A549 (cell line): Measurements from ENCODE around the gene IST1. TPM values are rescaled to one million over a fixed set of nuclear protein-coding genes. Genes with fewer than 3 reads are reported as not detected.

ENCODE experiments used
- ATAC-seq, 2 experiments: fragments of 200-7000 bp in 1 of 2; fragments of >200 bp in 1 of 2; cut with Nextera tagmentation in 1 of 2; cut with Tn5 transposase in 1 of 2; 3 replicates each; pipeline versions ENCODE4 v1.8.0 to v1.9.1; 2018 to 2020; ENCODE audit warnings: mild to moderate bottlenecking in 1 of 2, moderate library complexity in 1 of 2
- CTCF ChIA-PET: fragments of 300-600 bp; sonication (Branson Sonifier 250); formaldehyde crosslinking; extraction: SDS; loops from one replicate; lab custom pipeline; 2021; ENCODE audit warnings: antibody characterized with exemption, inconsistent platforms; lab: Yijun Ruan, JAX
- POLR2A ChIA-PET: fragments of 350-600 bp; formaldehyde crosslinking; extraction: SDS; loops from one replicate; lab custom pipeline; 2021; ENCODE audit warnings: antibody characterized with exemption, inconsistent platforms; lab: Yijun Ruan, JAX
- DNase-seq, 2 experiments: peaks; one replicate each; pipeline versions ENCODE4 v3.0.0 to v3.0.0-alpha.2; 2011 to 2016; ENCODE audit warnings: low read depth in 1 of 2, low spot score in 1 of 2
- FAIRE-seq: peaks from 2 replicates; lab custom pipeline; 2011; peaks lifted over from hg19 to GRCh38; lab: Jason Lieb, UNC
- H3K27ac ChIP-seq, 2 experiments: fragments of >200 bp; sonication (Bioruptor Twin); formaldehyde crosslinking; 3 replicates each; pipeline ENCODE4 v1.5.1; 2016 to 2017
- H3K4me1 ChIP-seq: fragments of >200 bp; sonication (Bioruptor Twin); formaldehyde crosslinking; 3 replicates; pipeline ENCODE4 v1.6.1; 2016
- H3K4me2 ChIP-seq: fragments of >200 bp; sonication (Bioruptor Twin); formaldehyde crosslinking; 3 replicates; pipeline ENCODE4 v1.6.1; 2016
- H3K4me3 ChIP-seq: fragments of >200 bp; sonication (Bioruptor Twin); formaldehyde crosslinking; 3 replicates; pipeline ENCODE4 v1.5.1; 2016
- H3K9me3 ChIP-seq: fragments of >200 bp; sonication (Bioruptor Twin); formaldehyde crosslinking; 3 replicates; pipeline ENCODE4 v1.6.1; 2016
- BHLHE40 ChIP-seq: IDR thresholded peaks from 2 replicates; pipeline ENCODE4 v1.6.1; 2012; ENCODE audit warnings: low read depth, low read length, inconsistent platforms
- EHF ChIP-seq: fragments of 250-450 bp; sonication (Bioruptor Pico); IDR thresholded peaks from 2 replicates; pipeline ENCODE4 v1.5.0; 2020; ENCODE audit warnings: mild to moderate bottlenecking
- FOSL2 ChIP-seq, 2 experiments: fragments of 450-650 bp in 1 of 2; fragments of >200 bp in 1 of 2; sonication (Bioruptor Twin) in 1 of 2; formaldehyde crosslinking; IDR thresholded peaks; 2 replicates each; pipeline versions ENCODE4 v1.5.0 to v1.6.1; 2016 to 2020; ENCODE audit warnings: mild to moderate bottlenecking in 1 of 2, moderate library complexity in 1 of 2
- FOXS1 ChIP-seq: fragments of 250-450 bp; sonication (Bioruptor Pico); IDR thresholded peaks from 2 replicates; pipeline ENCODE4 v1.5.0; 2020; ENCODE audit warnings: mild to moderate bottlenecking, moderate library complexity
- HDAC2 ChIP-seq: fragments of 200-600 bp; sonication (generic); IDR thresholded peaks from 2 replicates; pipeline ENCODE4 v1.6.1; 2016
- JUN ChIP-seq, 2 experiments: fragments of >200 bp; sonication (Bioruptor Twin); formaldehyde crosslinking; IDR thresholded peaks; 2 replicates in 1 of 2; 3 replicates in 1 of 2; pipeline ENCODE4 v1.6.1; 2016 to 2017
- MAZ ChIP-seq: fragments of 150-350 bp; IDR thresholded peaks from 2 replicates; pipeline ENCODE4 v1.6.1; 2014; ENCODE audit warnings: antibody characterized with exemption, low read depth, low read length, borderline replicate concordance
- NPAS2 ChIP-seq: fragments of 250-450 bp; sonication (Bioruptor Pico); IDR thresholded peaks from 2 replicates; pipeline ENCODE4 v1.8.0; 2022; ENCODE audit warnings: mild to moderate bottlenecking, moderate library complexity, borderline replicate concordance
- NR3C1 ChIP-seq: fragments of >200 bp; sonication (Bioruptor Twin); formaldehyde crosslinking; IDR thresholded peaks from 3 replicates; pipeline ENCODE4 v1.6.1; 2017
- RAD21 ChIP-seq, 2 experiments: fragments of >200 bp in 1 of 2; sonication (Bioruptor Twin) in 1 of 2; formaldehyde crosslinking in 1 of 2; IDR thresholded peaks in 1 of 2; conservative IDR thresholded peaks in 1 of 2; 2 replicates in 1 of 2; 3 replicates in 1 of 2; pipeline ENCODE4 v1.6.1; 2012 to 2018; ENCODE audit warnings: inconsistent platforms in 1 of 2
- RCOR1 ChIP-seq: fragments of 150-350 bp; IDR thresholded peaks from 2 replicates; pipeline ENCODE4 v1.6.1; 2014; ENCODE audit warnings: antibody characterized with exemption, low read length, low read depth
- RFX5 ChIP-seq: fragments of 450-650 bp; IDR thresholded peaks from 2 replicates; pipeline ENCODE4 v1.7.1; 2014; ENCODE audit warnings: antibody characterized with exemption, mild to moderate bottlenecking, moderate library complexity
- RNF2 ChIP-seq: fragments of 200-600 bp; sonication (generic); IDR thresholded peaks from 2 replicates; pipeline ENCODE4 v1.6.1; 2016; ENCODE audit warnings: low read depth, mild to moderate bottlenecking, antibody characterized with exemption, moderate library complexity, borderline replicate concordance
- SMC3 ChIP-seq: fragments of >200 bp; sonication (Bioruptor Twin); formaldehyde crosslinking; IDR thresholded peaks from 3 replicates; pipeline ENCODE4 v1.6.1; 2018; ENCODE audit warnings: inconsistent platforms
- TFCP2L1 ChIP-seq: fragments of 250-450 bp; sonication (Bioruptor Pico); IDR thresholded peaks from 2 replicates; pipeline ENCODE4 v1.5.0; 2021; ENCODE audit warnings: mild to moderate bottlenecking
- ZC3H11A ChIP-seq: fragments of 450-650 bp; IDR thresholded peaks from 2 replicates; pipeline ENCODE4 v1.6.1; 2014; ENCODE audit warnings: antibody characterized with exemption, mild to moderate bottlenecking
- ZFP36 ChIP-seq: fragments of 450-650 bp; IDR thresholded peaks from 2 replicates; pipeline ENCODE4 v1.6.1; 2014; ENCODE audit warnings: borderline replicate concordance; ENCODE audit not compliant: partially characterized antibody
- ZNF302 ChIP-seq: fragments of 250-450 bp; sonication (Bioruptor Pico); IDR thresholded peaks from 2 replicates; pipeline ENCODE4 v1.9.0; 2021; ENCODE audit warnings: inconsistent platforms, mild to moderate bottlenecking, moderate library complexity
- WGBS: methylation state at CpG from one replicate; pipeline ENCODE4 v1.1.6; 2017; ENCODE audit errors: missing lambda C conversion rate; 5-methylcytosine and 5-hydroxymethylcytosine counted together
- polyA plus RNA-seq, 4 experiments: library from polyadenylated mRNA; depleted of rRNA in 3 of 4; stranded (reverse); fragments of >200 nt; fragmentation: RNase III in 1 of 4; extraction: RNeasy Plus Mini Kit Qiagen cat#74134 plus additional on column Dnase treatment in 1 of 4; gene quantifications; 2 replicates in 3 of 4; 3 replicates in 1 of 4; pipeline ENCODE4 v1.2.3, GENCODE V29; 2011 to 2017
- TF ChIP-seq, protein P1 (sequence below): IDR thresholded peaks from 2 replicates; pipeline ENCODE4 v1.6.1; 2012
- TF ChIP-seq, protein P2 (sequence below): fragments of 200-600 bp; sonication (generic); IDR thresholded peaks from 2 replicates; pipeline ENCODE4 v1.6.1; 2016; ENCODE audit warnings: antibody characterized with exemption, mild to moderate bottlenecking, moderate library complexity
- TF ChIP-seq, protein P3 (sequence below): IDR thresholded peaks from 2 replicates; pipeline ENCODE4 v1.6.1; 2012
- TF ChIP-seq, protein P4 (sequence below): fragments of 250-450 bp; sonication (Bioruptor Pico); IDR thresholded peaks from 2 replicates; pipeline ENCODE4 v1.5.0; 2020; ENCODE audit warnings: low read depth, mild to moderate bottlenecking, moderate library complexity

IST1 gene
- polyA plus RNA-seq, 2 of the 4 experiments (the other 2 are of a cell fraction): 178 to 290 TPM

DNA sequence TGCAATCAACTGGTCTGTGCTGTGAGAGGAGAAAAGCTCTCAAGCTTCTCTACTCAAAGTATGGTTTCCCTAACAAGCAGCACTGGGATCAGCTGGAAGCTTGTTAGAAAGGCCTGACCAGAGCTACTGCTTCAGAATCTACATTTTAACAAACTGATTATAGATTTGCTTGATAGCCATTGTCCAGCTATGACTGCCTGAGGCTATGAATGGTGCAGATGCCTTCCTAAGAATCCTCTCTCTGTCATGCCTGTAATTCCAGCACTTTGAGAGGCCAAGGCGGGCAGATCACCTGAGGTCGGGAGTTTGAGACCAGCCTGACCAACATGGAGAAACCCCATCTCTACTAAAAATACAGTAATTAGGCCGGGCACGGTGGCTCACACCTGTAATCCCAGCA lies 76.2 kb downstream of the IST1 start (continued):
- TF ChIP-seq JUN (IDR thresholded peaks at IDR 0.05) (no peak), RNF2 (no peak)

DNA sequence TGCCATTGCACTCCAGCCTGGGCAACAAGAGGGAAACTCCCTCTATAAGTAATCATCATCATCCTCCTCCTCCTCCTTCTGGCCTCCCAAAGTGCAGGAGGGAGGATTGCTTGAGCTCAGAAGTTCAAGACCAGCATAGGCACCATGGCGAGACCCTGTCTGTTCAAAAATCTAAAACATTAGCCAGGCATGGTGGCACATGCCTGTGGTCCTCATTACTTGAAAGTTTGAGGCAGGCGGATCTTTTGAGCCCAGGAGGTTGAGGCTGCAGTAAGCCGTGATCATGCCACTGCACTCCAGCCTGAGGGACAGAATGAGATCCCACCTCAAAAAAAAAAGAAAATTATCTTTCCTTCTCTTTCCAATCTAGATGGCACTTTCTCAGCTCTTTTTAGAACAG lies 77.0 kb downstream of the IST1 start:
- DNase-seq: no peak
- H3K4me1 ChIP-seq: no peaks in the 10 kb centered on the region
- TF ChIP-seq, protein P1, sequence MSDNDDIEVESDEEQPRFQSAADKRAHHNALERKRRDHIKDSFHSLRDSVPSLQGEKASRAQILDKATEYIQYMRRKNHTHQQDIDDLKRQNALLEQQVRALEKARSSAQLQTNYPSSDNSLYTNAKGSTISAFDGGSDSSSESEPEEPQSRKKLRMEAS: no peak
- TF ChIP-seq NPAS2 (no peak), HDAC2 (no peak), MAZ (no peak), RFX5 (no peak), SMC3 (no peak), RCOR1 (no peak), TFCP2L1 (CRISPR knock-in tag) (no peak), ZC3H11A (no peak), ZFP36 (no peak), FOSL2 (IDR thresholded peaks at IDR 0.05) (no peak), FOSL2 (CRISPR knock-in tag; IDR thresholded peaks at IDR 0.05) (no peak), FOXS1 (no peak), BHLHE40 (no peak), ZNF302 (no peak), EHF (no peak), RAD21 (conservative IDR thresholded peaks at IDR 0.05 in 1 of 2, IDR thresholded peaks at IDR 0.05 in 1 of 2) (no peak)
- TF ChIP-seq, protein P2, sequence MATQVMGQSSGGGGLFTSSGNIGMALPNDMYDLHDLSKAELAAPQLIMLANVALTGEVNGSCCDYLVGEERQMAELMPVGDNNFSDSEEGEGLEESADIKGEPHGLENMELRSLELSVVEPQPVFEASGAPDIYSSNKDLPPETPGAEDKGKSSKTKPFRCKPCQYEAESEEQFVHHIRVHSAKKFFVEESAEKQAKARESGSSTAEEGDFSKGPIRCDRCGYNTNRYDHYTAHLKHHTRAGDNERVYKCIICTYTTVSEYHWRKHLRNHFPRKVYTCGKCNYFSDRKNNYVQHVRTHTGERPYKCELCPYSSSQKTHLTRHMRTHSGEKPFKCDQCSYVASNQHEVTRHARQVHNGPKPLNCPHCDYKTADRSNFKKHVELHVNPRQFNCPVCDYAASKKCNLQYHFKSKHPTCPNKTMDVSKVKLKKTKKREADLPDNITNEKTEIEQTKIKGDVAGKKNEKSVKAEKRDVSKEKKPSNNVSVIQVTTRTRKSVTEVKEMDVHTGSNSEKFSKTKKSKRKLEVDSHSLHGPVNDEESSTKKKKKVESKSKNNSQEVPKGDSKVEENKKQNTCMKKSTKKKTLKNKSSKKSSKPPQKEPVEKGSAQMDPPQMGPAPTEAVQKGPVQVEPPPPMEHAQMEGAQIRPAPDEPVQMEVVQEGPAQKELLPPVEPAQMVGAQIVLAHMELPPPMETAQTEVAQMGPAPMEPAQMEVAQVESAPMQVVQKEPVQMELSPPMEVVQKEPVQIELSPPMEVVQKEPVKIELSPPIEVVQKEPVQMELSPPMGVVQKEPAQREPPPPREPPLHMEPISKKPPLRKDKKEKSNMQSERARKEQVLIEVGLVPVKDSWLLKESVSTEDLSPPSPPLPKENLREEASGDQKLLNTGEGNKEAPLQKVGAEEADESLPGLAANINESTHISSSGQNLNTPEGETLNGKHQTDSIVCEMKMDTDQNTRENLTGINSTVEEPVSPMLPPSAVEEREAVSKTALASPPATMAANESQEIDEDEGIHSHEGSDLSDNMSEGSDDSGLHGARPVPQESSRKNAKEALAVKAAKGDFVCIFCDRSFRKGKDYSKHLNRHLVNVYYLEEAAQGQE: no peak
- TF ChIP-seq, protein P3, sequence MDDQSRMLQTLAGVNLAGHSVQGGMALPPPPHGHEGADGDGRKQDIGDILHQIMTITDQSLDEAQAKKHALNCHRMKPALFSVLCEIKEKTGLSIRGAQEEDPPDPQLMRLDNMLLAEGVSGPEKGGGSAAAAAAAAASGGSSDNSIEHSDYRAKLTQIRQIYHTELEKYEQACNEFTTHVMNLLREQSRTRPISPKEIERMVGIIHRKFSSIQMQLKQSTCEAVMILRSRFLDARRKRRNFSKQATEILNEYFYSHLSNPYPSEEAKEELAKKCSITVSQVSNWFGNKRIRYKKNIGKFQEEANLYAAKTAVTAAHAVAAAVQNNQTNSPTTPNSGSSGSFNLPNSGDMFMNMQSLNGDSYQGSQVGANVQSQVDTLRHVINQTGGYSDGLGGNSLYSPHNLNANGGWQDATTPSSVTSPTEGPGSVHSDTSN: no peak
- TF ChIP-seq, protein P4, sequence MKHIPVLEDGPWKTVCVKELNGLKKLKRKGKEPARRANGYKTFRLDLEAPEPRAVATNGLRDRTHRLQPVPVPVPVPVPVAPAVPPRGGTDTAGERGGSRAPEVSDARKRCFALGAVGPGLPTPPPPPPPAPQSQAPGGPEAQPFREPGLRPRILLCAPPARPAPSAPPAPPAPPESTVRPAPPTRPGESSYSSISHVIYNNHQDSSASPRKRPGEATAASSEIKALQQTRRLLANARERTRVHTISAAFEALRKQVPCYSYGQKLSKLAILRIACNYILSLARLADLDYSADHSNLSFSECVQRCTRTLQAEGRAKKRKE (CRISPR knock-in tag): no peak
- 60% methylated on average over 3 of the region's 3 CpGs for whole genome bisulfite sequencing
- no peak for ATAC-seq
- no peaks in the 10 kb centered on the region for H3K9me3 ChIP-seq
- no peak overlapping the region for H3K4me2 ChIP-seq
- H3K27ac ChIP-seq: no peak overlapping the region
- POLR2A ChIA-PET: no interaction called here
- H3K4me3 ChIP-seq: no peak overlapping the region
- CTCF ChIA-PET: interaction anchor here (0.6 to 1.9 kb wide), 2 partner anchors 11 to 194 kb away, joined by 4 to 11 read pairs; no protein-coding TSS in a partner anchor
- FAIRE-seq: no peak

DNA sequence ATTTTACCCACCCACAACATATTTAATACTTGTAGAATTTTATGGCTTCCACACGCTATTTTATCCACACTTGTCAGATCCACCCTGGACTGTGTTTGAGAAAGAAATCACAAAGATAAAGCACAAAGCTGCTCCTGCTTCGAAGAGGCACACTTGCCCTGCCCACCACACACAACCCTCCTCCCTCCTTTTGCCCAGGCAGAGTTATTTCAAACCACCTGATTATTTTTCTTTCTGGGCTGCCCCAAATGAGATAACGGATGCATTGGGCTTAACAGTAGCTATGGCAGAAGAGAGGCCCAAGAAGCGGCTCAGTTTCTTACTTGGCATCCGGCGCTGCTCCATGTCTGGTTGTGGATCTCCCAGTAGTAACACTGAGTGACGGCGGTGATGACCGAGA lies 77.7 kb downstream of the IST1 start:
- ChIA-PET CTCF (interaction anchor here (0.6 to 1.9 kb wide), 3 partner anchors 8 to 195 kb away, joined by 4 to 11 read pairs (median 6); no protein-coding TSS in a partner anchor), POLR2A (no interaction called here)
- FAIRE-seq (no peak), DNase-seq (no peak), ATAC-seq (no peak)
- no peak overlapping the region for H3K4me2 ChIP-seq
- H3K4me1 ChIP-seq: no peaks in the 10 kb centered on the region
- H3K9me3 ChIP-seq: no peaks in the 10 kb centered on the region
- WGBS: 77% methylated on average over 9 of the region's 9 CpGs
- H3K27ac ChIP-seq: no peak overlapping the region
- H3K4me3 ChIP-seq: no peak overlapping the region
- no peak for TF ChIP-seq NR3C1
- TF ChIP-seq, protein P2: no peak
